Suprapubic skin (tissue), 4 donors: ENCODE measurements around the gene GAPVD1. TPM values are rescaled to one million over a fixed set of nuclear protein-coding genes. Genes with fewer than 3 reads are reported as not detected.
"Not testable (repeated sequence)": the region's sequence is repeated elsewhere in the genome, so short reads cannot be mapped to it uniquely, and the experiment has no call there.

Experiments used
- DNase-seq, 2 donors: peaks; one replicate each; pipeline ENCODE4 v3.0.0-alpha.2; 2019; ENCODE audit warnings: low spot score in 2 of 2
- H3K27ac ChIP-seq: fragments of 200-600 bp; sonication (generic); one replicate; pipeline ENCODE4 v1.5.1; 2019
- H3K27me3 ChIP-seq: fragments of 200-600 bp; sonication (generic); one replicate; pipeline ENCODE4 v1.5.1; 2019
- H3K36me3 ChIP-seq: fragments of 200-600 bp; sonication (generic); one replicate; pipeline ENCODE4 v1.5.1; 2019
- H3K4me1 ChIP-seq: fragments of 200-600 bp; sonication (generic); one replicate; pipeline ENCODE4 v1.5.1; 2019
- H3K4me3 ChIP-seq: fragments of 200-600 bp; sonication (generic); one replicate; pipeline ENCODE4 v1.5.1; 2019; ENCODE audit warnings: mild to moderate bottlenecking
- H3K9me3 ChIP-seq: fragments of 200-600 bp; sonication (generic); one replicate; pipeline ENCODE4 v1.5.1; 2019
- CTCF ChIP-seq, 2 donors: fragments of 200-600 bp in 1 of 2; fragments of 450-650 bp in 1 of 2; sonication (generic) in 1 of 2; IDR thresholded peaks; one replicate each; pipeline ENCODE4 v1.5.1; 2016 to 2019; ENCODE audit warnings: antibody characterized with exemption in 2 of 2, mild to moderate bottlenecking in 1 of 2, moderate library complexity in 1 of 2
- EP300 ChIP-seq: sonication (generic); formaldehyde crosslinking; IDR thresholded peaks from one replicate; pipeline ENCODE4 v1.6.1; 2017; ENCODE audit warnings: antibody characterized with exemption
- POLR2A ChIP-seq, 2 donors: fragments of 450-650 bp; IDR thresholded peaks; one replicate each; pipeline ENCODE4 v1.6.1; 2017; ENCODE audit warnings: antibody characterized with exemption in 2 of 2, mild to moderate bottlenecking in 2 of 2, moderate library complexity in 2 of 2
- POLR2AphosphoS5 ChIP-seq, 3 donors: sonication (generic); formaldehyde crosslinking; IDR thresholded peaks; one replicate each; pipeline ENCODE4 v1.6.1; 2017; ENCODE audit warnings: antibody characterized with exemption in 3 of 3
- WGBS: methylation state at CpG from one replicate; pipeline ENCODE4 v1.1.5; 2018; 5-methylcytosine and 5-hydroxymethylcytosine counted together
- total RNA-seq, 4 donors: library from RNA; depleted of rRNA; stranded (reverse); fragments of >200 nt; gene quantifications; one replicate each; pipeline ENCODE4 v1.1.0, GENCODE V29; 2016

Gene GAPVD1
- total RNA-seq, 4 donors from 2014 or later, result 49.3 to 87.5 (median 58.7) TPM

GRCh38 chr9:125260561-125260960 is 1.1 kb upstream of the GAPVD1 start:
- DNase-seq, result no peak
- Histone ChIP-seq H3K4me3 (no peak overlapping the region), H3K27me3 (no peaks in the 10 kb centered on the region), H3K27ac (no peak overlapping the region), H3K4me1 (peaks cover 17% of the 10 kb centered on the region), H3K9me3 (no peaks in the 10 kb centered on the region), H3K36me3 (no peaks in the 10 kb centered on the region)
- TF ChIP-seq POLR2A (IDR thresholded peaks at IDR 0.05), result no peak
- no peak for TF ChIP-seq EP300
- TF ChIP-seq POLR2AphosphoS5 (IDR thresholded peaks at IDR 0.05), result no peak
- no peak for TF ChIP-seq CTCF (IDR thresholded peaks at IDR 0.05)

DNA sequence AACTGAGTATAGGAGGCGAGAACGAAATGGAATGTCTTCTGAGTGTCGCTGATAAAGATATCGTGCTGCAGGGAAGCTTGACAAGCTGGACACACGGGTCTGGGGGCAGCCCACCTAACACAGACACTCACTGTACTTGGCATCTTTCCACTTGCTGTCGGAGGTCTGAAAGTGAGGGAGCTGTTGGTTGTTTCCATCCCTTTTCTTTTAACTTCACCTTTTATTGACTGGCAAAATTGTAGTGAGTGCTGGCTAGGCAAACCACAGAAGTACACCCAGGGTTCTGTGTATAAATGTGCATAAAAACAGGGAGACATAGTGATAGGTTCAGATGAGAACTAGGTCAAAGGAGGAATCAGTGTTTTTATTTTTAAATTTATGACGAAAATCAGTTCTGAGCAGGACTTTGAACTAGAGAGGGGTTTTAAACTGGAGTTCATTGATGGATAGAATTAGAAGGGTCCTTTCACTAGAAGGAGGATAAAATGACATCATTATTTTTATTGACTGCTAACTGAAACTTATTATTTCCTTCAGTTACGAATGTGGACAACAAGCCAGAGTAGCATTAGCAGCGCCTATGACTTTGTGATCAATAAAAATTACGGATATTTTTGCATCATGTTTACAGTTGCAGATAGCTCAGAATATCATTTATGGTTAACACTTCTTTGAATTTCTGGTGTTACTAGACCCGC is 817 bp downstream of the GAPVD1 start:
- 16% methylated on average over 11 of the region's 11 CpGs for WGBS
- Histone ChIP-seq H3K36me3 (no peaks in the 10 kb centered on the region), H3K27me3 (no peaks in the 10 kb centered on the region), H3K4me3 (peak overlapping the region; percentile 76), H3K27ac (peak overlapping the region; percentile 71), H3K9me3 (no peaks in the 10 kb centered on the region), H3K4me1 (peaks cover 17% of the 10 kb centered on the region)
- DNase-seq, result peak in 1 of 2 donors; percentile 48
- TF ChIP-seq POLR2AphosphoS5 (IDR thresholded peaks at IDR 0.05), result no peak
- no peak for TF ChIP-seq CTCF (IDR thresholded peaks at IDR 0.05)
- no peak for TF ChIP-seq EP300
- no peak for TF ChIP-seq POLR2A (IDR thresholded peaks at IDR 0.05)

- not testable (repeated sequence) for H3K27ac ChIP-seq, H3K9me3 ChIP-seq, DNase-seq, H3K36me3 ChIP-seq, H3K27me3 ChIP-seq, H3K4me3 ChIP-seq
- WGBS, result 85% methylated on average over 7 of the region's 7 CpGs
- H3K4me1 ChIP-seq, result peaks cover 23% of the 10 kb centered on the region
Measured at GRCh38 chr9:125264068-125264467, 2.4 kb downstream of the GAPVD1 start.

DNA sequence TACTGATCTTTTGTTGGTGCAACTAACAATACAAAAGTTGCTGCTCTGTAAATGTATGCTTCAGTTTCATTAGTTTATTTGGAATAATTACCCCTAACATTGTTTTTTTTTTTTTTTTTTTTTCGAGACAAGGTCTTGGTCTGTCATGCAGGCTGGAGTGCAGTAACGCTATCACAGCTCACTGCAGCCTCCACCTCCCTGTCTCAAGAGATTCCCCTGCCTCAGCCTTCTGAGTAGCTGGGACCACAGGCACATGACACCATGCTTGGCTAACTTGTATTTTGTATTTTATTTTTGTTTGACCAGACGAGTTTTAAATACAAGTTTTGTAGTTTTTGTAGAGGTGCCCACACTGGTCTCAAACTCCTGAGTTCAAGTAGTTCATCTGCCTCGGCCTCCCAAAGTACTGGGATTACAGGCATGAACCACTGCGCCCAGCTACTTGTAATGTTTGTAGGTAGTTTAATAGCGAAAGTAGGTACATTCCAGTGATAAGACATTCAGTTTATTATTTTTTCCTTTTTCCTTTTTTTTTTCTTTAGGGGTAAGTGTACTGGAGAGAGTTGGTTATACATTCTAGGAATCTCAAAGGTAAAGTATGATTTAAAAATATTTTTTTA is 6.9 kb downstream of the GAPVD1 start:
- Histone ChIP-seq H3K9me3 (no peaks in the 10 kb centered on the region), H3K36me3 (no peaks in the 10 kb centered on the region), H3K27me3 (no peaks in the 10 kb centered on the region), H3K27ac (no peak overlapping the region), H3K4me3 (no peak overlapping the region), H3K4me1 (peaks cover 39% of the 10 kb centered on the region)
- TF ChIP-seq POLR2AphosphoS5 (IDR thresholded peaks at IDR 0.05), result no peak
- TF ChIP-seq EP300, result no peak
- no peak for TF ChIP-seq POLR2A (IDR thresholded peaks at IDR 0.05)
- no peak for TF ChIP-seq CTCF (IDR thresholded peaks at IDR 0.05)
- 71% methylated on average over 6 of the region's 6 CpGs for WGBS
- no peak for DNase-seq

- Histone ChIP-seq H3K4me3 (no peak overlapping the region), H3K27me3 (no peaks in the 10 kb centered on the region), H3K27ac (no peak overlapping the region), H3K9me3 (no peaks in the 10 kb centered on the region), H3K36me3 (no peaks in the 10 kb centered on the region), H3K4me1 (peaks cover 40% of the 10 kb centered on the region)
- 97% methylated on average over 1 of the region's 1 CpG for WGBS
- no peak for DNase-seq
- TF ChIP-seq POLR2A (IDR thresholded peaks at IDR 0.05) (no peak), CTCF (IDR thresholded peaks at IDR 0.05) (no peak), EP300 (no peak), POLR2AphosphoS5 (IDR thresholded peaks at IDR 0.05) (no peak)
Measured at GRCh38 chr9:125269014-125269397, 7.4 kb downstream of the GAPVD1 start.
